GM12878 (cell line): ENCODE measurements around the gene ZNF329. TPM values are rescaled to one million over a fixed set of nuclear protein-coding genes. Genes with fewer than 3 reads are reported as not detected.

Experiments used
- ATAC-seq: fragments of 200-7000 bp; cut with Tn5 transposase; 3 replicates; pipeline ENCODE4 v1.9.1; 2020; ENCODE audit warnings: mild to moderate bottlenecking, moderate library complexity
- BruUV-seq: library from RNA; stranded (reverse); fragments of 400-500 nt; replicated peaks from 2 replicates; lab custom pipeline; 2021; lab: Mats Ljungman, UMichigan
- CTCF ChIA-PET: fragments of 300-600 bp; sonication (Branson Sonifier 250); formaldehyde crosslinking; extraction: SDS; loops from one replicate; lab custom pipeline; 2021; ENCODE audit warnings: inconsistent platforms; lab: Yijun Ruan, JAX
- POLR2A ChIA-PET: fragments of 350-600 bp; formaldehyde crosslinking; extraction: SDS; loops from one replicate; lab custom pipeline; 2021; ENCODE audit warnings: inconsistent platforms; lab: Charles Lee
- RAD21 ChIA-PET: fragments of 300-600 bp; sonication (Branson Sonifier 250); formaldehyde crosslinking; loops from one replicate; lab custom pipeline; 2023; ENCODE audit warnings: antibody characterized with exemption; ENCODE audit not compliant: unreplicated experiment; lab: Charles Lee
- SMC1A ChIA-PET: fragments of 300-600 bp; sonication (Branson Sonifier 250); formaldehyde crosslinking; loops from one replicate; lab custom pipeline; 2023; ENCODE audit not compliant: unreplicated experiment, uncharacterized antibody; lab: Charles Lee
- DNase-seq: peaks from one replicate; pipeline ENCODE4 v3.0.0-alpha.2; 2011; ENCODE audit warnings: low read depth, low spot score
- FAIRE-seq: peaks from 3 replicates; lab custom pipeline; 2011; peaks lifted over from hg19 to GRCh38; lab: Jason Lieb, UNC
- H2AFZ ChIP-seq: 2 replicates; pipeline ENCODE4 v1.6.0; 2011; ENCODE audit warnings: low read depth, low read length, control low read depth; ENCODE audit not compliant: control insufficient read depth
- H3K27ac ChIP-seq: 2 replicates; pipeline ENCODE4 v1.5.1; 2011; ENCODE audit warnings: control low read depth; ENCODE audit not compliant: control insufficient read depth, insufficient read depth
- H3K27me3 ChIP-seq, 2 experiments: replicated peaks in 1 of 2; 2 replicates each; pipeline versions ENCODE4 v1.6.0 to v1.6.1; 2011; ENCODE audit warnings: low read length in 1 of 2; ENCODE audit not compliant: control insufficient read depth in 2 of 2, insufficient read depth in 2 of 2
- H3K36me3 ChIP-seq, 2 experiments: 2 replicates each; pipeline ENCODE4 v1.5.1; 2011; ENCODE audit warnings: low read length in 1 of 2; ENCODE audit not compliant: control insufficient read depth in 2 of 2, insufficient read depth in 2 of 2
- H3K4me1 ChIP-seq: 2 replicates; pipeline ENCODE4 v1.6.1; 2011; ENCODE audit warnings: mild to moderate bottlenecking, low read length, moderate library complexity, mixed read lengths; ENCODE audit not compliant: control insufficient read depth, insufficient read depth
- H3K4me2 ChIP-seq: 2 replicates; pipeline ENCODE4 v1.6.0; 2011; ENCODE audit warnings: control low read depth; ENCODE audit not compliant: control insufficient read depth, insufficient read depth
- H3K4me3 ChIP-seq: fragments of 200-600 bp; sonication (generic); 2 replicates; pipeline ENCODE4 v1.5.1; 2016
- H3K79me2 ChIP-seq: 2 replicates; pipeline ENCODE4 v1.6.0; 2011; ENCODE audit warnings: low read length; ENCODE audit not compliant: control insufficient read depth, insufficient read depth
- H3K9ac ChIP-seq: 2 replicates; pipeline ENCODE4 v1.8.0; 2011; ENCODE audit warnings: low read length, control low read depth, mixed read lengths; ENCODE audit not compliant: control insufficient read depth, insufficient read depth
- H3K9me3 ChIP-seq: replicated peaks from 3 replicates; pipeline ENCODE4 v1.5.1; 2011; ENCODE audit warnings: mild to moderate bottlenecking, low read length; ENCODE audit not compliant: control insufficient read depth, insufficient read depth
- H4K20me1 ChIP-seq: 2 replicates; pipeline ENCODE4 v1.6.0; 2011; ENCODE audit not compliant: control insufficient read depth, insufficient read depth
- ATF3 ChIP-seq: IDR thresholded peaks from 2 replicates; pipeline ENCODE4 v1.6.1; 2011; ENCODE audit warnings: low read depth, mild to moderate bottlenecking, low read length, moderate library complexity, borderline replicate concordance; ENCODE audit errors: extremely low read depth
- ATF7 ChIP-seq: fragments of 450-650 bp; IDR thresholded peaks from 2 replicates; pipeline ENCODE4 v1.6.1; 2016; ENCODE audit warnings: low read depth, mild to moderate bottlenecking
- CBFB ChIP-seq: IDR thresholded peaks from 2 replicates; pipeline ENCODE4 v1.6.1; 2016; ENCODE audit warnings: antibody characterized with exemption, low read depth
- FOS ChIP-seq: IDR thresholded peaks from 3 replicates; pipeline ENCODE4 v1.6.1; 2011; ENCODE audit warnings: borderline replicate concordance; ENCODE audit not compliant: insufficient read length; ENCODE audit errors: extremely low read depth
- FOXM1 ChIP-seq: IDR thresholded peaks from 2 replicates; pipeline ENCODE4 v1.6.1; 2012; ENCODE audit warnings: low read depth, mild to moderate bottlenecking, inconsistent platforms, low read length, moderate library complexity
- GABPA ChIP-seq: IDR thresholded peaks from 2 replicates; pipeline ENCODE4 v1.6.1; 2014; ENCODE audit warnings: antibody characterized with exemption, low read depth, mild to moderate bottlenecking, inconsistent platforms
- HCFC1 ChIP-seq: fragments of 150-350 bp; IDR thresholded peaks from 2 replicates; pipeline ENCODE4 v1.6.1; 2014; ENCODE audit warnings: low read length
- IKZF1 ChIP-seq: fragments of 450-650 bp; conservative IDR thresholded peaks from 2 replicates; pipeline ENCODE4 v1.6.1; 2017; ENCODE audit warnings: antibody characterized with exemption, mild to moderate bottlenecking
- IRF3 ChIP-seq: fragments of 450-650 bp; IDR thresholded peaks from 2 replicates; pipeline ENCODE4 v1.6.1; 2014; ENCODE audit warnings: mild to moderate bottlenecking
- IRF5 ChIP-seq: fragments of 450-650 bp; IDR thresholded peaks from 2 replicates; pipeline ENCODE4 v1.6.1; 2017; ENCODE audit warnings: borderline replicate concordance
- MTA3 ChIP-seq: IDR thresholded peaks from 2 replicates; pipeline ENCODE4 v1.6.1; 2012; ENCODE audit warnings: low read length, inconsistent platforms, borderline replicate concordance
- MYC ChIP-seq: IDR thresholded peaks from 2 replicates; pipeline ENCODE4 v1.6.1; 2011; ENCODE audit warnings: mild to moderate bottlenecking, low read length, moderate library complexity, inconsistent platforms; ENCODE audit not compliant: insufficient read depth, insufficient replicate concordance, insufficient read length, severe bottlenecking
- PAX5 ChIP-seq: IDR thresholded peaks from 2 replicates; pipeline ENCODE4 v1.6.1; 2011; ENCODE audit warnings: low read depth, low read length, borderline replicate concordance
- PAX8 ChIP-seq: fragments of 450-650 bp; IDR thresholded peaks from 2 replicates; pipeline ENCODE4 v1.6.1; 2017; ENCODE audit warnings: mild to moderate bottlenecking, moderate library complexity
- POLR2AphosphoS2 ChIP-seq: IDR thresholded peaks from 2 replicates; pipeline ENCODE4 v1.6.1; 2011; ENCODE audit warnings: low read depth, mild to moderate bottlenecking, low read length, improper control_type of control experiment, moderate library complexity
- RBBP5 ChIP-seq: fragments of 200-600 bp; sonication (generic); conservative IDR thresholded peaks from 2 replicates; pipeline ENCODE4 v1.6.1; 2016
- SREBF1 ChIP-seq: IDR thresholded peaks from 2 replicates; pipeline ENCODE4 v1.6.1; 2012; ENCODE audit warnings: mild to moderate bottlenecking, low read length
- ZBTB33 ChIP-seq: fragments of 450-650 bp; IDR thresholded peaks from 2 replicates; pipeline ENCODE4 v1.6.1; 2017; ENCODE audit warnings: mild to moderate bottlenecking
- WGBS: methylation state at CpG from one replicate; pipeline ENCODE4 v1.1.6; 2016; ENCODE audit warnings: low lambda C conversion rate; ENCODE audit not compliant: insufficient replicate concordance, insufficient coverage; ENCODE audit errors: missing lambda C conversion rate; 5-methylcytosine and 5-hydroxymethylcytosine counted together
- in situ Hi-C: fragments of 300-500 bp; cut with MboI; formaldehyde crosslinking; loops from 9 replicates; pipeline ENCODE4 v1.14.3; 2018; ENCODE audit warnings: mixed read lengths
- intact Hi-C: fragments of 100-400 bp; cut with micrococcal nuclease; formaldehyde crosslinking; loops from one replicate; pipeline ENCODE4 v1.14.2; 2022; ENCODE audit not compliant: unreplicated experiment
- polyA plus RNA-seq, 11 experiments: library from polyadenylated mRNA; depleted of rRNA in 4 of 11; unstranded in 6 of 11; stranded (reverse) in 5 of 11; fragments of >200 nt; fragmentation: Nextera tagmentation in 4 of 11; fragmentation: Illumina TruSeq in 1 of 11; extraction: Ambion mirVana in 4 of 11; extraction: Trizol in 1 of 11; gene quantifications; 1 replicate in 1 of 11; 2 replicates in 10 of 11; pipeline versions ENCODE4 v1.2.1 to v1.2.3, GENCODE V29; 2011 to 2016; ENCODE audit warnings: inconsistent platforms in 2 of 11, missing spikeins in 2 of 11, low read depth in 1 of 11
- total RNA-seq, 4 experiments: library from RNA; depleted of rRNA in 3 of 4; stranded (reverse); fragments of >200 nt in 3 of 4; fragmentation: Illumina TruSeq in 1 of 4; extraction: Trizol in 1 of 4; gene quantifications; 2 replicates each; pipeline versions ENCODE4 v1.2.1 to v1.2.3, GENCODE V29; 2013 to 2021

Gene ZNF329
- total and polyA plus RNA-seq, 10 of the 15 experiments (the other 5 are each of a cell fraction or from before 2014, with no cell fraction given): 0.11 to 4.7 (median 0.56) TPM; not detected in 1

DNA sequence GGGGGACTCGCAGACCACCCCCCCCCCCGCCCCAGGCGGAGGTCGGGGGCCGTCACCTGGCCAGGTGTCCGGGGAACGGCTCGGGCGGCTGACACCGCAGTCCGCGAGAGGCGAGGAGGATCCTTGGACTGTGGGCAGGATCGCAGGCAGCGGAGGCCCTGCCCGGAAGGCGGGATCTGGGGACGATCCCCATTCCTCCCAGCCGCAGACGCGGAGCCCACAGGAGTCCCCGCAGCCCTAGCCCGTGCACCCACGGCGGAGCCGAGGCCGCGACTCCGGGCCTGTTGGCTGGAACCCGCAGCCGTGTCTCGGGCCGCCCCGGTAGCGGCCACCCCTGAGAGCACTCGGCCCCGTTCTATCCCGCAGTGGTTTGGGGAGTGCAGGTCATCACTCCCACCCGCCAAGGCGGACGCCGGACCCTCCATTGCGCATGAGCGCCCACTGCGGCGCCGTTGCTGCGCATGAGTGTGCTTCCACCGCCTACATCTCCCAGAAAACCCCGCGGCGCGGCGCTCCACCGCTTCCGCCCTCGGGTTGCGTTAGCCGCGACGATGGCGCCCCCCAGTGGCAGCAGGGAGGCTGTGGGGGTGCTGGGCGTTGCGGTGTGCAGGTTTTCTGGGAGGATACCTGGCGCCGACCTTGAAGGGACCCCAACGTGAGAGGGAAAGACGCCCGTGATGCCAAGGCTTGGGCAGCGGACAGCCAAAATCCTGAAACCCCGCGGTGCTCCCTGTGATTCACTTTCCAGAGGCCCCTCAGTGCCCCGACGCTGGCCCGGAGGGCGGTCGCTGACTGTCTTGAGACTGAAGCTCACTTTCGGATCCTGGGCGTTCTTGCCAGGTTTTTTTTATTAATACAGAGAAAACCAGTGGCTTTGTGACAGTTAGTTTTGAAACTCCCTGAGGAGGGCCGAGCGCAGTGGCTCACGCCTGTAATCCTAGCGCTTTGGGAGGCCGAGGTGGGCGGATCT, 4.4 kb upstream of the ZNF329 start (continued):
- TF ChIP-seq ATF3 (peak; percentile 56; the same call in 1 of the 2 replicates), PAX5 (peak; percentile 72), IKZF1 (peak; percentile 66), IRF3 (no peak), HCFC1 (peak; percentile 73), GABPA (peak; percentile 74)

GRCh38 chr19:58154287-58154678, 3.7 kb upstream of the ZNF329 start:
- ChIA-PET RAD21 (no interaction called here), SMC1A (no interaction called here), POLR2A (no interaction called here), CTCF (no interaction called here)
- H3K9me3 ChIP-seq: peaks cover 1% of the 10 kb centered on the region; the same call in 2 of the 3 replicates
- in situ Hi-C loops (no loop called here), intact Hi-C loops (no loop called here)
- H3K4me2 ChIP-seq: peak overlapping the region; percentile 57; the same call in 1 of the 2 replicates
- ATAC-seq: no peak
- FAIRE-seq: no peak
- 55% methylated on average over 12 of the region's 12 CpGs for WGBS
- no peaks in the 10 kb centered on the region for H3K4me1 ChIP-seq
- H3K79me2 ChIP-seq: no peaks in the 10 kb centered on the region
- peak overlapping the region; percentile 49; the same call in 1 of the 2 replicates for H3K4me3 ChIP-seq
- no peak for DNase-seq
- H3K27ac ChIP-seq: no peak overlapping the region
- BruUV-seq: no TSS peak
- peak overlapping the region; percentile 75 for H2AFZ ChIP-seq
- no peaks in the 10 kb centered on the region for H4K20me1 ChIP-seq
- H3K27me3 ChIP-seq: no peaks in the 10 kb centered on the region
- H3K36me3 ChIP-seq: no peaks in the 10 kb centered on the region
- no peak overlapping the region for H3K9ac ChIP-seq
- TF ChIP-seq ZBTB33 (no peak), ATF7 (no peak), PAX8 (no peak), FOS (no peak), MTA3 (no peak), CBFB (no peak), IRF5 (no peak), POLR2AphosphoS2 (no peak), RBBP5 (no peak), FOXM1 (no peak), MYC (no peak), SREBF1 (no peak)
